ENCODE results near the gene F13B. TPM values are rescaled to one million over a fixed set of nuclear protein-coding genes. Genes with fewer than 3 reads are reported as not detected.

The F13B gene
- total RNA-seq, 1 experiment from 2014 or later = not detected

GRCh38 chr1:197041486-197042353 lies 25.3 kb downstream of the F13B start:
- ATAC-seq = no peak
- RAD21 ChIA-PET (ENCODE audit: low non-redundant PET in 1 of 2, low total read pairs in 2 of 2, uncharacterized antibody in 2 of 2, unreplicated experiment in 2 of 2) = no interaction called here
- H4K20me1 ChIP-seq (ENCODE audit: insufficient read depth) = no peaks in the 10 kb centered on the region
- BruUV-seq (replicated peaks) = no TSS peak
- DNase-seq (ENCODE audit: low read depth, low spot score) = no peak
- H3K4me2 ChIP-seq (ENCODE audit: low read length) = no peak overlapping the region
- no peaks in the 10 kb centered on the region for H3K27me3 ChIP-seq (ENCODE audit: insufficient read depth, low read length)
- H3K4me3 ChIP-seq (replicated peaks in 1 of 2; ENCODE audit: low read depth in 1 of 2, low read length in 2 of 2) = no peak overlapping the region
- intact Hi-C loops (cut with micrococcal nuclease) = no loop called here
- H3K27ac ChIP-seq (ENCODE audit: low read depth, low read length) = no peak overlapping the region
- no peaks in the 10 kb centered on the region for H3K9me3 ChIP-seq (ENCODE audit: control insufficient read depth in 1 of 2, insufficient read depth in 1 of 2, low read depth in 1 of 2, low read length in 2 of 2)
- TF ChIP-seq ATF3 (IDR thresholded peaks at IDR 0.05) (no peak), SP1 (IDR thresholded peaks at IDR 0.05; ENCODE audit: low read depth) (no peak), ZNF274 (IDR thresholded peaks at IDR 0.05; ENCODE audit: low read depth, low read length) (no peak), REST (IDR thresholded peaks at IDR 0.05; ENCODE audit: low read depth) (no peak), SRF (IDR thresholded peaks at IDR 0.05; ENCODE audit: low read depth) (no peak), CTCF (IDR thresholded peaks at IDR 0.05 in 2 of 3, conservative IDR thresholded peaks at IDR 0.05 in 1 of 3; ENCODE audit: borderline replicate concordance in 1 of 3, insufficient read depth in 1 of 3, low read depth in 2 of 3, low read length in 2 of 3) (no peak), MAX (IDR thresholded peaks at IDR 0.05) (no peak), SIN3A (IDR thresholded peaks at IDR 0.05; ENCODE audit: low read depth) (no peak), EZH2phosphoT487 (IDR thresholded peaks at IDR 0.05; ENCODE audit: borderline replicate concordance) (no peak), ZFX (IDR thresholded peaks at IDR 0.05) (no peak), TCF7L2 (IDR thresholded peaks at IDR 0.05; ENCODE audit: borderline replicate concordance, extremely low read depth, insufficient read depth, insufficient read length) (no peak), ZBTB33 (IDR thresholded peaks at IDR 0.05; ENCODE audit: extremely low read depth, insufficient replicate concordance, low read length) (no peak), CEBPB (IDR thresholded peaks at IDR 0.05; ENCODE audit: low read depth) (no peak), FOSL1 (IDR thresholded peaks at IDR 0.05; ENCODE audit: low read depth) (no peak), POLR2AphosphoS5 (IDR thresholded peaks at IDR 0.05; ENCODE audit: low read depth, low read length) (no peak)
- no peaks in the 10 kb centered on the region for H3K4me1 ChIP-seq (ENCODE audit: control insufficient read depth in 1 of 2, insufficient read depth in 2 of 2, low read length in 2 of 2)
- H3K9ac ChIP-seq (ENCODE audit: low read length) = no peak overlapping the region
- H3K9me2 ChIP-seq (ENCODE audit: insufficient read depth) = no peaks in the 10 kb centered on the region
- CTCF ChIA-PET = no interaction called here
- H2AFZ ChIP-seq (ENCODE audit: low read depth, low read length, poor library complexity, severe bottlenecking) = peak overlapping the region; percentile 71
- no peaks in the 10 kb centered on the region for H3K79me2 ChIP-seq (ENCODE audit: insufficient read depth, low read length)
- H3K36me3 ChIP-seq (ENCODE audit: control insufficient read depth in 1 of 2, insufficient read depth in 2 of 2, low read length in 2 of 2) = no peaks in the 10 kb centered on the region
- POLR2A ChIA-PET = no interaction called here

Data from HCT116 (cell line).